H1 (cell line): ENCODE results near the gene KCNK13.

Experiments used
- EZH2 ChIP-seq: fragments of 200-600 bp; sonication (generic); IDR thresholded peaks from 2 replicates; pipeline ENCODE4 v1.7.1; 2012; ENCODE audit warnings: low read depth, mild to moderate bottlenecking, moderate library complexity, low read length, inconsistent platforms; ENCODE audit not compliant: severe bottlenecking
- TAF1 ChIP-seq: IDR thresholded peaks from 2 replicates; pipeline ENCODE4 v1.6.1; 2011; ENCODE audit warnings: mild to moderate bottlenecking, low read depth, low read length
- TF ChIP-seq, protein P1 (sequence below), 3 experiments: IDR thresholded peaks; 1 replicate in 2 of 3; 2 replicates in 1 of 3; pipeline versions ENCODE4 v1.5.1 to v1.6.1; 2011; ENCODE audit warnings: low read length in 3 of 3, mild to moderate bottlenecking in 3 of 3, inconsistent platforms in 2 of 3, low read depth in 1 of 3, moderate library complexity in 1 of 3; ENCODE audit not compliant: insufficient read depth in 1 of 3; ENCODE audit errors: control extremely low read depth in 1 of 3

DNA sequence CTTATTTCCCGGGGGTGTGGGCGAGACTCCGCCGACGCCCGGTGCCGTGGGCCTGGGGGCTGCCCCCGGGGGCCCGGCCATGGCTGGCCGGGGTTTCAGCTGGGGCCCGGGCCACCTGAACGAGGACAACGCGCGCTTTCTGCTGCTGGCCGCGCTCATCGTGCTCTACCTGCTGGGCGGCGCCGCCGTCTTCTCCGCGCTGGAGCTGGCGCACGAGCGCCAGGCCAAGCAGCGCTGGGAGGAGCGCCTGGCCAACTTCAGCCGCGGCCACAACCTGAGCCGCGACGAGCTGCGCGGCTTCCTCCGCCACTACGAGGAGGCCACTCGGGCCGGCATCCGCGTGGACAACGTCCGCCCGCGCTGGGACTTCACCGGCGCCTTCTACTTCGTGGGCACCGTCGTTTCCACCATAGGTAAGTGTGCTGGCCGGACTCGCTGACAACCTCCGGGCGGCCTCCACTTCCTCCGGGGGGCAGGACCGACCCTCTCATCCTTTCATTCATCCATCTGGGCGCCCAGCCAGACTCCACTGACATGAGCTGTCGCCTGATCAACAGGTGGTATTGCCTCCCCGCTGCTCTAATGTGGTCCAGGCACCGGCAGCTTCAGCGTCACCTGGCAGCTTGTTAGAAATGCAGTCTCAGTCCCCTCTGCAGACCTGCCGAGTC is 467 bp downstream of the KCNK13 start:
- peak; percentile 68 for TF ChIP-seq EZH2
- TF ChIP-seq, protein P1, sequence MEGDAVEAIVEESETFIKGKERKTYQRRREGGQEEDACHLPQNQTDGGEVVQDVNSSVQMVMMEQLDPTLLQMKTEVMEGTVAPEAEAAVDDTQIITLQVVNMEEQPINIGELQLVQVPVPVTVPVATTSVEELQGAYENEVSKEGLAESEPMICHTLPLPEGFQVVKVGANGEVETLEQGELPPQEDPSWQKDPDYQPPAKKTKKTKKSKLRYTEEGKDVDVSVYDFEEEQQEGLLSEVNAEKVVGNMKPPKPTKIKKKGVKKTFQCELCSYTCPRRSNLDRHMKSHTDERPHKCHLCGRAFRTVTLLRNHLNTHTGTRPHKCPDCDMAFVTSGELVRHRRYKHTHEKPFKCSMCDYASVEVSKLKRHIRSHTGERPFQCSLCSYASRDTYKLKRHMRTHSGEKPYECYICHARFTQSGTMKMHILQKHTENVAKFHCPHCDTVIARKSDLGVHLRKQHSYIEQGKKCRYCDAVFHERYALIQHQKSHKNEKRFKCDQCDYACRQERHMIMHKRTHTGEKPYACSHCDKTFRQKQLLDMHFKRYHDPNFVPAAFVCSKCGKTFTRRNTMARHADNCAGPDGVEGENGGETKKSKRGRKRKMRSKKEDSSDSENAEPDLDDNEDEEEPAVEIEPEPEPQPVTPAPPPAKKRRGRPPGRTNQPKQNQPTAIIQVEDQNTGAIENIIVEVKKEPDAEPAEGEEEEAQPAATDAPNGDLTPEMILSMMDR (IDR thresholded peaks at IDR 0.05; ENCODE audit: control extremely low read depth in 1 of 3, insufficient read depth in 1 of 3, low read depth in 1 of 3, low read length in 3 of 3): no peak
- no peak for TF ChIP-seq TAF1
